GM23248 (cell line): ENCODE results near the gene SLC29A3. TPM values are rescaled to one million over a fixed set of nuclear protein-coding genes. Genes with fewer than 3 reads are reported as not detected.

Experiments
- DNase-seq: peaks from one replicate; pipeline ENCODE4 v3.0.0-alpha.2; 2015
- H2AFZ ChIP-seq: fragments of 200-600 bp; sonication (generic); 2 replicates; pipeline ENCODE4 v1.6.1; 2016; ENCODE audit warnings: antibody characterized with exemption
- H3F3A ChIP-seq: fragments of 200-600 bp; sonication (generic); 2 replicates; pipeline ENCODE4 v1.6.1; 2016; ENCODE audit warnings: mild to moderate bottlenecking, antibody characterized with exemption, mixed run types; ENCODE audit not compliant: insufficient read depth
- H3K27ac ChIP-seq: fragments of 200-600 bp; sonication (generic); 2 replicates; pipeline ENCODE4 v1.5.1; 2016; ENCODE audit warnings: mild to moderate bottlenecking
- H3K27me3 ChIP-seq: fragments of 200-600 bp; sonication (generic); replicated peaks from 2 replicates; pipeline ENCODE4 v1.6.1; 2016; ENCODE audit warnings: mild to moderate bottlenecking; ENCODE audit not compliant: insufficient read depth
- H3K36me3 ChIP-seq: fragments of 200-600 bp; sonication (generic); 2 replicates; pipeline ENCODE4 v1.6.1; 2016; ENCODE audit warnings: low read depth, mild to moderate bottlenecking
- H3K4me1 ChIP-seq: fragments of 200-600 bp; sonication (generic); 2 replicates; pipeline ENCODE4 v1.6.1; 2016; ENCODE audit warnings: mild to moderate bottlenecking; ENCODE audit not compliant: insufficient read depth
- H3K4me2 ChIP-seq: fragments of 200-600 bp; sonication (generic); one replicate; pipeline ENCODE4 v1.6.1; 2016; ENCODE audit warnings: mild to moderate bottlenecking; ENCODE audit not compliant: unreplicated experiment
- H3K4me3 ChIP-seq: fragments of 200-600 bp; sonication (generic); 2 replicates; pipeline ENCODE4 v1.5.1; 2016; ENCODE audit warnings: mild to moderate bottlenecking
- H3K79me2 ChIP-seq: fragments of 200-600 bp; sonication (generic); 2 replicates; pipeline ENCODE4 v1.6.1; 2016; ENCODE audit warnings: mild to moderate bottlenecking; ENCODE audit not compliant: insufficient read depth
- H3K9ac ChIP-seq: fragments of 200-600 bp; sonication (generic); 2 replicates; pipeline ENCODE4 v1.6.1; 2016; ENCODE audit warnings: mild to moderate bottlenecking
- H3K9me2 ChIP-seq: fragments of 200-600 bp; sonication (generic); 2 replicates; pipeline ENCODE4 v1.6.1; 2016; ENCODE audit warnings: mixed run types, mild to moderate bottlenecking, moderate library complexity; ENCODE audit not compliant: insufficient read depth
- H3K9me3 ChIP-seq: fragments of 200-600 bp; sonication (generic); one replicate; pipeline ENCODE4 v1.6.1; 2017; ENCODE audit warnings: low read depth
- H4K20me1 ChIP-seq: fragments of 200-600 bp; sonication (generic); 2 replicates; pipeline ENCODE4 v1.6.0; 2016; ENCODE audit not compliant: insufficient read depth
- EZH2 ChIP-seq: fragments of 200-600 bp; sonication (generic); IDR thresholded peaks from 2 replicates; pipeline ENCODE4 v1.6.1; 2018; ENCODE audit warnings: antibody characterized with exemption, mild to moderate bottlenecking; ENCODE audit not compliant: insufficient read depth, poor library complexity, severe bottlenecking
- EZH2phosphoT487 ChIP-seq: fragments of 200-600 bp; sonication (generic); IDR thresholded peaks from 2 replicates; pipeline ENCODE4 v1.6.1; 2018; ENCODE audit warnings: antibody characterized with exemption, moderate library complexity, mild to moderate bottlenecking, low read depth; ENCODE audit not compliant: insufficient read depth
- WGBS, 2 experiments: methylation state at CpG; one replicate each; pipeline ENCODE4 v1.1.6; 2015 to 2017; ENCODE audit warnings: low lambda C conversion rate in 2 of 2, low coverage in 1 of 2; ENCODE audit errors: missing lambda C conversion rate in 2 of 2; 5-methylcytosine and 5-hydroxymethylcytosine counted together
- in situ Hi-C: fragments of 300-500 bp; cut with MboI; formaldehyde crosslinking; loops from 2 replicates; pipeline ENCODE4 v1.15.0; 2020
- polyA plus RNA-seq: library from polyadenylated mRNA; unstranded; fragments of >200 nt; fragmentation: Nextera tagmentation; extraction: Ambion mirVana; gene quantifications from 2 replicates; pipeline ENCODE4 v1.2.1, GENCODE V29; 2016
- total RNA-seq: library from RNA; depleted of rRNA; stranded (reverse); fragments of >200 nt; shearing (Covaris generic); gene quantifications from 2 replicates; pipeline ENCODE4 v1.2.3, GENCODE V29; 2014; rRNA removed

SLC29A3 gene
- total and polyA plus RNA-seq, 2 experiments from 2014 or later, result 1.9 to 7.3 TPM

GRCh38 chr10:71408436-71409225 lies 89.6 kb downstream of the SLC29A3 start:
- Histone ChIP-seq H3K27me3 (peaks cover 39% of the 10 kb centered on the region), H3F3A (no peaks in the 10 kb centered on the region), H3K4me3 (no peak overlapping the region), H3K9me2 (no peaks in the 10 kb centered on the region), H4K20me1 (no peaks in the 10 kb centered on the region), H3K4me2 (no peak overlapping the region), H3K9ac (no peak overlapping the region), H3K4me1 (no peaks in the 10 kb centered on the region), H3K9me3 (no peaks in the 10 kb centered on the region), H3K36me3 (no peaks in the 10 kb centered on the region), H3K27ac (no peak overlapping the region), H3K79me2 (no peaks in the 10 kb centered on the region), H2AFZ (no peak overlapping the region)
- DNase-seq, result no peak
- 32 to 34% methylated on average over 9 of the region's 9 CpGs for WGBS, 2 experiments
- no peak for TF ChIP-seq EZH2phosphoT487
- TF ChIP-seq EZH2, result no peak
- in situ Hi-C loops, result no loop called here

GRCh38 chr10:71409516-71410104 lies 90.6 kb downstream of the SLC29A3 start:
- Histone ChIP-seq H2AFZ (no peak overlapping the region), H3K9ac (no peak overlapping the region), H3K9me2 (no peaks in the 10 kb centered on the region), H3K79me2 (no peaks in the 10 kb centered on the region), H3K9me3 (no peaks in the 10 kb centered on the region), H3K4me3 (no peak overlapping the region), H4K20me1 (no peaks in the 10 kb centered on the region), H3K27me3 (peaks cover 36% of the 10 kb centered on the region), H3K4me1 (no peaks in the 10 kb centered on the region), H3K4me2 (no peak overlapping the region), H3K36me3 (no peaks in the 10 kb centered on the region), H3F3A (no peaks in the 10 kb centered on the region), H3K27ac (no peak overlapping the region)
- in situ Hi-C loops, result no loop called here
- TF ChIP-seq EZH2 (no peak), EZH2phosphoT487 (no peak)
- 47 to 49% methylated on average over 3 of the region's 3 CpGs for WGBS, 2 experiments
- no peak for DNase-seq

Other genes with a start within 250 kb of the SLC29A3 start
- gene UNC5B, start 106.7 kb upstream of the SLC29A3 start, total RNA-seq, result 6.4 and 6.5 TPM in 2 replicates
- gene UNC5B, start 106.7 kb upstream of the SLC29A3 start, polyA plus RNA-seq, result 2.7 and 3.0 TPM in 2 replicates
- gene CDH23, start 77.7 kb downstream of the SLC29A3 start, total RNA-seq, result 0.38 TPM in 1 of 2 replicates, not detected in the other
- 0.08 and 0.09 TPM in 2 replicates for gene CDH23, start 77.7 kb downstream of the SLC29A3 start, polyA plus RNA-seq